NCI-H446 (cell line): Measurements from ENCODE around the gene NUP98.

ENCODE experiments used
- DNase-seq, 2 experiments: peaks; one replicate each; lab custom pipeline; 2025; lab: John Stamatoyannopoulos, UW

NUP98 gene

DNA sequence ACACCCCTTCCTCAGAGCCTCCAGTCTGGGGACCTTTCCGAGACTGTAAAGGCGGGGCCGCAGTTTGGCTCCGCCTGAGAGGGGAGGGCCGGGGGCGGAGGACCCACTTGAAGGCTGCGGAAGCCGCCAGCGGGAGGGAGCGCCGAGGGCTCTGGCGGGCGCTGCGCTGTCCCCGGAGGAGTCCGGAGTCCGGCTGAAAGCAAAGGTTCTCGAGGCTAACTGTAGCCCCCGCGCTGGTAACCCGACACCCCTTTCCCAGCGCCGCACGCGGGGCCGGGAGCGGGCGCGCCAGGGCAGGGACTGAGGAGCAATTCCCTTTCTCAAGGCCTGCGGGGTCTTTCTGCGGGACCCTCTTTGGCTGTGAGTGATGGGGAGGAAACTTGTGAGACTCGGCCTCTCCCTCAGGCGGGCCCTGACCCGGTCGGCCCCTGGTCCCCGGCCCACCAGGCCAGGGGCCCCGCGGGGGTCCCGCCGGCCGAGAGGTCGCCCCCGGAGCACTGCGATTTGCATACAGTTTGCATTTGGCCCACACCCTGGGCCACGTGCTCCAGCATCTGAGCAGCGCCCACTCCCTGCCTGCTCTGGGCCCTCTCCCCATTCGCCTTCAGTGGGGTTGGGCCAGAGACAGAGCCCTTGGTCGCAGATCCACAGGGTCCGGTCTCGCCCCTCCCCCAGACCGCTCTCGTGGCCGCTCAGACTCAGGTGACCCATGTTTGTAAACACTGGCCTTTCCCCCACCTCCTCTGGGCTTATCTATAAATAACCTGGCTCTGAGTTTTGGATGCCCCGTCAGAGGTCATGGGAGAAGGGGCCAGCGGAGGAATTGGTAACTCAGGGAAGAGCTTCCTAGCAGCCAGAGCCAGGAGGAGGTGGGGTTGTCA is 155.0 kb downstream of the NUP98 start:
- DNase-seq, result peak; percentile 23 to 84

DNA sequence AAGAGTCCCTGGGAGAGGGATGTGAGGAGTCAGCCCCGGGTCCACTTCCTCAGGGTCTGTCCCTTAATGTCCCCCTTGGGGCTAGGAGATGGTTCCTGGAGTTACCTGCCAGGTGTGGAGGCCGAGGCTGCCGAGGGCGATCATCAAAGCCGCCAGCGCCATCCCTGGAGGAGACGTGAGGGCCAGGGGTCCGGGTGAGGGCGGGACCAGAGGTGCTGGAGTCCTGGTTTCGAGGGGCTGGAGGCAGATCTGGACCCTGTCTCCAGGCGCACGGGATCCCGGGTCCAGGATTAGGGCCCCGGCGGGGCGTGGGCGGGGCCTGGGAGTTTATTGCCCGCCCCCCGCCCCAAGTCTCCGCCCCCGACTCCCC is 155.7 kb downstream of the NUP98 start, which contains the start of gene ART5:
ART5 (minus strand) TSS at position 292 of the 370 bp plus-strand sequence; CDS start at position 162, 130 bp downstream.
- DNase-seq, result no peak

- DNase-seq, result no peak
These were observed 156.2 kb downstream of the NUP98 start for GRCh38 chr11:3641191-3641590.

DNA sequence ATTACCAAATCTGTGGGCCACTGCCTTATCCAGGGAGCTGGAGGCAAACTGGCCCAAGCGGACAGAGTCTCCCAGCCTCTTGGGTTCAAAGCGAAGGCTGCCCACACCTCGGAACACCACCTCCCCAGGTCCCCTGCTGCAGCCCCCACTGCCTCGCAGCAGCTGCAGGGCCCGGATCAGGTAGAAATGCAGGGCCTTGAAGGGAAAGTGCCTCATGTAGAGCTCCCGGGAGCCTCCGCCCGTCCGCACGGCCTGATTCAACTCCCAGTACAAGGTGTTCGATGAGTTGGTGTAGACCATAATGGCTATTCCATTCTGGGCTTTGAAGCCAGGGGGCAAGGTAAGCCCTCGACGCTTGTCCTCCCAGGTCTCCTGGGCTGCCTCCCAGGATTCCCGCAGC is 157.5 kb downstream of the NUP98 start:
- no peak for DNase-seq

DNA sequence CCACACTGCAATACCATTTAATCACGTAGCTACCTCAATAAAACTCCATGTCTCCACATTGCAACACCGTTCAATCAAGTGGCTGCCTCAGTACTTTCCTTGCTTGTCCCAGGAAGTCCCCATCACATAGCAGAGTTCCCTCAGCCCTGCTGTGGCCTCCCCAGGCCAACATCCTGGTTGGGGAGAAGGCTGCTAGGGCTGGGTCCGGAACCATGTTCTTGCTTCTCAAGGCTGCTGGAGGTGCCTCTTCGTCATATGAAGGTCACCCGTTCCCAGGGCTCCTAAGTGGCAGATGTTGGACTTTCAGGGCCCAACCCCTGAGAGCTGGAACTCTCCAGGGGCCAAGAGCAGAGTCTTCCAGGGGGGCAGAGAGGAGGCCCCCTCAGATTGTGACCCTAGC is 158.8 kb downstream of the NUP98 start:
- DNase-seq, result no peak

GRCh38 chr11:3637201-3637600 is 160.2 kb downstream of the NUP98 start:
- no peak for DNase-seq

GRCh38 chr11:3635641-3636375 is 161.5 kb downstream of the NUP98 start:
- no peak for DNase-seq

- DNase-seq, result no peak
These were observed 165.2 kb downstream of the NUP98 start for GRCh38 chr11:3632070-3632660.

- no peak for DNase-seq
These were observed 166.0 kb downstream of the NUP98 start for GRCh38 chr11:3631331-3631730.

DNA sequence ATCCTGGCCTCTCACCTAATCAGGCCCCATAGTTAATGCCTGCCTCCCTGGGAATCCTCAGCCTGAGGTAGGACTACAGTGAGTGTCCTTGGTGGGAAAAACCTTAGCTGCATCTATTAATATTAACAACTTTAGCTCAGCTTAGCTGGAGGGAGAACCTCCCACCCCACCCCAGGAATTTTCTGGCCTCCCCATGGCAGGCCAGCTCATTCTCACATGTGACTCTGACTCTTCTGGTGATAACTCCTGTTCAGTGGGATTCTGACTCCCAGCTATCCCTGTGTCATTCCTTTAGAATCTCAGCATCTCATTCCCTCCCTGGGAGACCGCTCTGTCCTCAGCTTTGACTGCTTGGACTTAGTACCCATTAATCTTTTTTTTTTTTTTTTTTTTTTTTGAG is 170.1 kb downstream of the NUP98 start:
- no peak for DNase-seq

DNA sequence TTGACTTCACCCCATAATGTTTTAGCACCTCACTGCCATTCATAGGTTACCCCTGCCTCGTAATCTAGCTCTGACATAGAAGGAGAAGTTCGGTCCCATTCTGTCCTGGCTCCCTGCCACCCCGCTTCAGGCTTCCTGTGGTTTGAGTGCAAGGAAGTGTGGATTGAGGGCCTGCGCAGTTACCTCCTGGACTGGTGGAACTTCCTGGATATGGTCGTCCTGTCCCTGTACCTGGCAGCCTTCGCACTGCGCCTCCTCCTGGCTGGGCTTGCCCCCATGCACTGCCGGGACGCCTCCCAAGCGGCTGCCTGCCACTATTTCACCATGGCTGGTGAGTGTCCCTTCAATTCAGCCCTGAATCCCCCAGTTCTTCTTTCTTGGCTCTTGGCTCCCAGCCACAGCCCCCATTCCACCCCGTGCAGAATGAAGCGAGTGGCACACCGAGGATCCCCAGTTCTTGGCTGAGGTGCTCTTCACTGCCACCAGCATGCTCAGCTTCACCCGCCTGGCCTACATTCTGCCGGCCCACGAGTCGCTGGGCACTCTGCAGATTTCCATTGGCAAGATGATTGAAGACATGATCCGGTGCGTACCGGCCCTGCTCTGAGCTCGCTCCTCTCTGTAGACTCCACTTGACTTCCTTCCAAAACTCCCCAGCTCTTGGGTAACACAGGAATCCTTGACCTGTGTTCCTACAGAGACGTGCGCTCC is 170.9 kb downstream of the NUP98 start:
- no peak for DNase-seq
